GM12891 (cell line): Measurements from ENCODE around the gene KCND3.

Experiments
- POLR2A ChIP-seq: IDR thresholded peaks from 2 replicates; pipeline ENCODE4 v1.6.1; 2011; ENCODE audit warnings: low read depth, low read length, control low read depth
- POLR2AphosphoS5 ChIP-seq: IDR thresholded peaks from 2 replicates; pipeline ENCODE4 v1.6.1; 2011; ENCODE audit warnings: low read depth, low read length, control low read depth
- SPI1 ChIP-seq: IDR thresholded peaks from 2 replicates; pipeline ENCODE4 v1.6.1; 2011; ENCODE audit warnings: low read depth, low read length, control low read depth
- TAF1 ChIP-seq: IDR thresholded peaks from 2 replicates; pipeline ENCODE4 v1.6.1; 2011; ENCODE audit warnings: low read depth, low read length, control low read depth

GRCh38 chr1:111769517-111770146, 219.8 kb downstream of the KCND3 start:
- TF ChIP-seq POLR2A (no peak), POLR2AphosphoS5 (no peak), TAF1 (no peak), SPI1 (no peak)
